Sigmoid colon (tissue), 4 donors: ENCODE data around the gene CLTB.

Experiments used
- EP300 ChIP-seq, 4 donors: sonication (generic); formaldehyde crosslinking; IDR thresholded peaks; one replicate each; pipeline ENCODE4 v1.6.1; 2017; ENCODE audit warnings: antibody characterized with exemption in 4 of 4
- POLR2A ChIP-seq, 2 donors: fragments of 450-650 bp; IDR thresholded peaks; one replicate each; pipeline ENCODE4 v1.6.1; 2016; ENCODE audit warnings: antibody characterized with exemption in 2 of 2, mild to moderate bottlenecking in 2 of 2, moderate library complexity in 2 of 2
- POLR2AphosphoS5 ChIP-seq, 4 donors: sonication (generic); formaldehyde crosslinking; IDR thresholded peaks; one replicate each; pipeline ENCODE4 v1.6.1; 2017; ENCODE audit warnings: antibody characterized with exemption in 4 of 4
- TF ChIP-seq, protein P1 (sequence below), 4 experiments: fragments of 450-650 bp in 3 of 4; fragments of 200-600 bp in 1 of 4; IDR thresholded peaks; one replicate each; pipeline ENCODE4 v1.5.1; 2016 to 2019; ENCODE audit warnings: antibody characterized with exemption in 4 of 4, mild to moderate bottlenecking in 3 of 4, moderate library complexity in 2 of 4

DNA sequence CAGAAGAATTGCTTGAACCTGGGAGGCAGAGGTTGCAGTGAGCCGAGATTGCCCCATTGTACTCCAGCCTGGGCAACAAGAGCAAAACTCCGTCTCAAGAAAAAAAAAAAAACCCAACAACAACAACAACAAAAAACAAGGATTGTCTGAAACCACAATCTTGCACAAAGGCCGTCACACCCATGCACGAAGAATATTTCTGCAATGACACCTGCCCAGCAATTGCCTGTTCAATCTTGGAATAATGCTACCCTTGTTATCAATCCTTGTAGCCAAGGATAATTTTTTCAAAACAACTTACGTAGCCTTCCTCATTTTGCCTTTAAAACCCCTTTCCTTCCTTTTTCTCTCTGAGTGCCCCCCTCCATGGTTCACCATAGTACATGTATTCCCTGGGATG, 3.7 kb upstream of the CLTB start:
- TF ChIP-seq, protein P1, sequence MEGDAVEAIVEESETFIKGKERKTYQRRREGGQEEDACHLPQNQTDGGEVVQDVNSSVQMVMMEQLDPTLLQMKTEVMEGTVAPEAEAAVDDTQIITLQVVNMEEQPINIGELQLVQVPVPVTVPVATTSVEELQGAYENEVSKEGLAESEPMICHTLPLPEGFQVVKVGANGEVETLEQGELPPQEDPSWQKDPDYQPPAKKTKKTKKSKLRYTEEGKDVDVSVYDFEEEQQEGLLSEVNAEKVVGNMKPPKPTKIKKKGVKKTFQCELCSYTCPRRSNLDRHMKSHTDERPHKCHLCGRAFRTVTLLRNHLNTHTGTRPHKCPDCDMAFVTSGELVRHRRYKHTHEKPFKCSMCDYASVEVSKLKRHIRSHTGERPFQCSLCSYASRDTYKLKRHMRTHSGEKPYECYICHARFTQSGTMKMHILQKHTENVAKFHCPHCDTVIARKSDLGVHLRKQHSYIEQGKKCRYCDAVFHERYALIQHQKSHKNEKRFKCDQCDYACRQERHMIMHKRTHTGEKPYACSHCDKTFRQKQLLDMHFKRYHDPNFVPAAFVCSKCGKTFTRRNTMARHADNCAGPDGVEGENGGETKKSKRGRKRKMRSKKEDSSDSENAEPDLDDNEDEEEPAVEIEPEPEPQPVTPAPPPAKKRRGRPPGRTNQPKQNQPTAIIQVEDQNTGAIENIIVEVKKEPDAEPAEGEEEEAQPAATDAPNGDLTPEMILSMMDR (IDR thresholded peaks at IDR 0.05): no peak
- no peak for TF ChIP-seq POLR2A (IDR thresholded peaks at IDR 0.05)
- TF ChIP-seq EP300 (IDR thresholded peaks at IDR 0.05): no peak
- TF ChIP-seq POLR2AphosphoS5 (IDR thresholded peaks at IDR 0.05): no peak
